ENCODE results near the gene C19orf33. TPM values are rescaled to one million over a fixed set of nuclear protein-coding genes. Genes with fewer than 3 reads are reported as not detected.
"Not testable (repeated sequence)": the region's sequence is repeated elsewhere in the genome, so short reads cannot be mapped to it uniquely, and the experiment has no call there.

The C19orf33 gene
- total RNA-seq, result 27.9 and 33.4 TPM in 2 replicates

DNA sequence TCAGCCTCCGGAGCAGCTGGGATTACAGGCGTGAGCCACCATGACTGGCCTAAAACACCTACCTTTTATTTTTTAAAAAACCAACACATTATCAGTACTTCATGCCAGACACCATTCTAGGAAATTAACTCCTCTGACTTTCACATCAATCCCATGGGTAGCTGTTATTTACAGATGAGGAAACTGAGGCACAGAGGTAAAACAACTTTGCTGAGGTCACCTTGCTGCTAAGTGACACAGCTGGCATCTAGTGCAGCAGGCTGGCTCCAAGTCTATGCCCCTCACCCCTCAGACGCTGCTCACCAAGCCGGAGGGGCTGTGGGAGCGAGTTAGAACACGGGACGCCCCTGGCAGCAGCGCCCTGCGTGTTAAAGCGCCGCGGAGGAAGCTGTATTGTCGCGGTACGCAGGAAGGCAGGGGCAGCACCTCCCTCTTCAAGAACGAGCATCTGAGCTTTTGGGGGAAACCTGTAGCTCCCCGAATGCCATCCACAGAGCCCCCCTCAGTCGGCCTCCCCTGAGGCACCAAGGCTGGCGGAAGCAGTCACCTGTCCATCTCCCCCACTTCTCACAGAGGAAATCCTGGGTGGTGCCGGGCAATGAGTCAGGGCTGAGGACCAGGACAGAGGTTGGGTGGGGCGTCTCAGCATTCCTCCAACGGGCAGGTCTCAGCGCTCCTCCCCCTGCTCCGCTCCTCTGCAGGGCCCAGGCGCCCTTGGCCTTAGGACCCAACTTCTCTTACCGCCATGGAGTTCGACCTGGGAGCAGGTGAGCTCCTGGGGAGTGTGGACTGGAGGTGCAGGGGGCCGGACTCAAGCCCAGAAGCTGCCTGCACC is at the start of gene C19orf33:
TSS of gene C19orf33 (plus strand) at position 735 of the 835 bp plus-strand sequence. CDS start at position 746, 11 bp downstream.
- DNase-seq (ENCODE audit: low read depth, low spot score), result no peak

DNA sequence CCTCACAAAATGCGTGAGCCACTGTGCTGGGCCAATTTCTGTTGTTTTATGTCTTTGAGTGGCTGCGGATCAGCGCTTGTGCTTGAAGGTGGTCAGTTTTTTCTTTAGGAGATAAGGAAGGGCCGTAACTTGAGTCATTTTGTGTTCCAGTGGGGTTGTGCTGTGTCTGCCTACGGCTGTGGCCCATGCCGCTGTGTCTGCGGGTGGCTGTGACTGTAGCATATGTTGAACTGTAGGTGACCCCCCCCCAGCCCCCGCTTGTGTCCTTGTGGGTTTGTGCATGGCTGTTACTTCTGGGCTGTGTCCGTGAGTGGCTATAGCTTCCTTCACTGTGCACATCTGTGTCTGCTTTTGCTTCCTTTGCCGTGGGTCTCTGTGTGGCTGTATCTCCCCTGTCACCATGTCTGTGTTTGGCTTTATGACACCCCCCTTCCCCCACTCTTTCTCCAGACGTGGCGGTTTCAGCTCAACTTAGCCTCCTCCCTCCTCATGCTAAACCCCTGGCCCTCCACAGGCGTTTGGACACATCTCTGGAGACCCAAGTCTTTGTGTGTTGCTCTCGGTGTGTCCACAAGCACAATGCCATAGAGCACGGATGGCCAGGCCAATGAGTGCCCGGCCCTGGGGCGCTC is 48.6 kb upstream of the C19orf33 start:
- DNase-seq (ENCODE audit: low read depth, low spot score), result no peak

DNA sequence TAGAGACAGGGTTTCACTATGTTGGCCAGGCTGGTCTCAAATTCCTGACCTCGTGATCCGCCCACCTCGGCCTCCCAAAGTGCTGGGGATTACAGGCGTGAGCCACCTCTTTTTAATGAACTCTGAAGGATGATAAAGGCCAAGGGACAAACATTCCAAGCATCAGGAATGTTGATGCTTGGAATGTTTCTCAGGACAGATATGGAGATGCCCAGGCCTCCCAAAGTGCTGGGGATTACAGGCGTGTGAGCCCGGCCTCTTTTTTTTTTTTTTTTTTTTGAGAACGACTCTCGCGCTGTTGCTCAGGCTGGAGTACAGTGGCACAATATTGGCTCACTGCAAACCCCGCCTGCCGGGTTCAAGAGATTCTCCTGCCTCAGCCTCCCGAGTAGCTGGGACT is 42.1 kb upstream of the C19orf33 start:
- DNase-seq (ENCODE audit: low read depth, low spot score), result not testable (repeated sequence)

- no peak for DNase-seq (ENCODE audit: low read depth, low spot score)
These were observed 41.3 kb upstream of the C19orf33 start for GRCh38 chr19:38262585-38263268.

DNA sequence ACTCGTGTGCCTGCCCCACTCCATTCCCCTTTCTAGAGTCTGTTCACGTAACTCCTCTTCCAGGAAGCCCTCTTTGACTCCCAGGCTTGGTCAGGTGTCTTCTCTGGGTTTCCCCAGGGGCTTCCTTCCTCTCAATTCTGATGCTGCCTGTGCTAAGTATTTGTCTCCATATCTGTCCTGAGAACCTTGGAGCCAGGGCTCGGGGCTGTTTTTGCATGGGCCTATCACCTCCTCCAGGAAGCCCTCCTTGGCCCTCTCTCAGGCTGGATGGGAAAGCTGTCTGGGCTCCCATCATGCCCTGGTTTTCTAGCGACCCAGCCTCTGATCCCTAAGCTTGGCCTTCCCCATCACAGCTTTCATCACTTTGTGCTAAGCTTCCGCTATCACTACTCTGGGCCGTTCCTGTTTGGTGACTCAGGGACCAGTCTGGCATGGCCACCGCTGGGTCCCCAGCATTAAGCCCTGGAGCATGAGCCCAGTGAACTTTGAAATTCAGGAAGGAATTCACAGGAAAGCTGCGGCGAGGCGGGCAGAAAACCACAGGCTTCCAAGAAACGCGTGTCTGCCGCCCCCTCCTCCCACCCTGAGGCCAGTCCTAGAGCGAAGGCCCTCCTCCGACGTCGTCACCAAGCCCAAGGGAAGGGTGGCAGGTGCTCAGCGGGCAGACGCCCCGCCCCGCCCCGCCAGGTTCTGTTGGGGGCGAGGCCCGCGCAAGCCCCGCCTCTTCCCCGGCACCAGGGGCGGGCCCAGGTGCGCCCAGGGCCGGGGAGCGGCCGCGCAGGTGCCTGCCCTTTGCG is 40.2 kb upstream of the C19orf33 start:
- DNase-seq (ENCODE audit: low read depth, low spot score), result no peak

GRCh38 chr19:38264486-38265212 is 39.4 kb upstream of the C19orf33 start, which contains the start of gene SPINT2:
TSS of gene SPINT2 (plus strand) at chr19:38264573. CDS start at chr19:38264893, 320 bp downstream.
- DNase-seq (ENCODE audit: low read depth, low spot score), result no peak

DNA sequence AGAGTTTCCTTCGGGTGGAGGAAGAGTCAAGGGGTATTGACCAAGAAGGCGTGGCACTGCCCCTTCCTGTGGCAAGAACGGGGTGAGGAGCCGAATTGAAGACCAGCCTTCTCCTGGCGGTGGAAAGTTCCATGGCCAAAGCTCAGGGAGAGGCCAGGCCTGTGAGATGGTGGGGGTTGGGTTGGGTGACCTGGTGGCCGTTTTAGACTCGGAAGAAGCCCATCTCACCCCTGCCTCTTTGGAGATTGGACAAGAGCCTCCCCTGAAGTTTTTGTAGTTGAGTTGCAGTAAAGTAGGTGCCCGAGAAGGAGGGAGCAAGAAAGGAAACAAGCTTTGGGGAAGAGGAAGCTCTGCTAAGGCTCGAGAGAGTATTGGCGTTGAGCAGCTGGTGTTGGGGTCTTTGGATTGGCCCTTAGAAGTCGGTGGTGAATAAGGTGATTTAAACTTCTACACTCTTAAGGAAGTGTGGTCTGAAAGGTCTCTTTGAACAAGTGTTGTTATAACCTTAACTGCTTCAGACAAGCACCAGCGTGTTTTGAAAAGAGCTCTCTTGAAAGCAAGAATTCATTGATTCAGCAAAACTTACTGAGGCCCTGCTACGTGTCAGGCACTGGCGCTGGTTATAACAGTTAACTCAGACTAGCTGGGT is 38.7 kb upstream of the C19orf33 start:
- no peak for DNase-seq (ENCODE audit: low read depth, low spot score)

DNA sequence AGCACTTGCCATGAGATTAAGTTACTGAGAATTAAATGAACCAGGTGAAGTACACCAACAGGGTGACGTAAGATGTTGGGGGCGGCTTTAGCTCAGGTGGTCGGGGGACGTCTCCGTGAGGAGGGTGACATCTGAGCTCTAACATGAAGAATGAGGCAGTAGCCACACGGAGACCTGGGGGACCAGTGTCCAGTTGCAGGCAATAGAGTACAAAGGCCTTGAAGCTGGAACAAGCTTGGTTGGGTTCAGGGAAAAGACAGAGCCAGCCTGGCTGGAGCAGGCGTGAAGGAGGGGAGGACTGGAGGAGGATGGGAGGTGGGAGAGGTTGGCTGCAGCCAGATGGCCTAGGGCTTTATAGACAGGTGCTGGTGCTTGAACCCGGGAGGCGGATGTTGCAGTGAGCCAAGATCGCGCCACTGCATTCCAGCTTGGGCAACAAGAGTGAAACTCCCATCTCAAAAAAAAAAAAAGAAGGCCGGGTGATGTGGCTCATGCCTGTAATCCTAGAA is 38.1 kb upstream of the C19orf33 start:
- no peak for DNase-seq (ENCODE audit: low read depth, low spot score)

GRCh38 chr19:38266981-38267597 is 37.0 kb upstream of the C19orf33 start:
- DNase-seq (ENCODE audit: low read depth, low spot score), result no peak

GRCh38 chr19:38267761-38268483 is 36.1 kb upstream of the C19orf33 start:
- no peak for DNase-seq (ENCODE audit: low read depth, low spot score)

DNA sequence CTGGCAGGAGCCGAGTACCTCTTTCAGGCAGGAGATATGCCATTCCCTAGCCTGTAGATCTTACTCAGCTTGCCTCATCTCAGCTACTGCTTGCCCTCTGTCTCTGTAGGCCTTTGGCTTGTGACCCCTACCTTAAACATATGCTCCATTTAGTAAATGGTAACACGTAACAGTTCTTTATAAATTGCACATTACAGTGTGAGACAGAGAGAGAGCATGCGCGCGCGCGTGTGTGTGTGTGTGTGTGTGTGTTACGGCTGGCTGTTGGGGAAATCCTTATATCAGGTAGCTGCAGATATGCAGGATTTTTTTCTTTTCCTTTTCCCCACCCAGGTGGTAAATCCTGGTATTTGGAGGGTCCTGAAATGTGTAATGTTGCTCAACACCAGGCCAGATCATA is 35.5 kb upstream of the C19orf33 start:
- DNase-seq (ENCODE audit: low read depth, low spot score), result no peak

DNA sequence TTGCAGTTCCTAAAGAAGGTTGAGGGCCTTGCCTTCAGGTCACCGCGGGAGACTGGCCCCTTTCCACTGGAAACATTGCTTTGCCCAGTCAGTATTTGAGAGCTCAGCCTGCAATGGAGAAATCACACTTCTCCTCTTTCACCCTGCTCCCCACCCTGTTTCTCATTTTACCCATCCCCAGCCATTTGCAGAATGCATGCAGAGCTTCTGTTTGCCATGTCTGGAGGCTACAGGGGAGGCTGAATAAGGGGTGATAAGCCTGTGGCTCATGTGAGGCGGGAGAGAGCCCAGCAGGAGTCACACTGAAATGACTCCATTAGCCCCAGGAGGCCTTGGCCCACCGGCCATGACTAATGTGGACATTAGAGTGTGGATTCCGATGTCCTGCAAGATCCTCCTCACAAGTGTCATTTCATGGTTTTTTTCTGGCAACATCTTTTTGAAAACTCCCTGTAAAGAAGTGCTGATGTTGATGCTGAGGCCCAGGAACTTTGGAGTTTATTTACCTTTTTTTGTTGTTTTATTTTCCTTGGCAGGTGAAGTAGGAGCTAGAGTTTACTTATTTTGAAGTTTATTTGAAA is 33.4 kb upstream of the C19orf33 start:
- no peak for DNase-seq (ENCODE audit: low read depth, low spot score)

DNA sequence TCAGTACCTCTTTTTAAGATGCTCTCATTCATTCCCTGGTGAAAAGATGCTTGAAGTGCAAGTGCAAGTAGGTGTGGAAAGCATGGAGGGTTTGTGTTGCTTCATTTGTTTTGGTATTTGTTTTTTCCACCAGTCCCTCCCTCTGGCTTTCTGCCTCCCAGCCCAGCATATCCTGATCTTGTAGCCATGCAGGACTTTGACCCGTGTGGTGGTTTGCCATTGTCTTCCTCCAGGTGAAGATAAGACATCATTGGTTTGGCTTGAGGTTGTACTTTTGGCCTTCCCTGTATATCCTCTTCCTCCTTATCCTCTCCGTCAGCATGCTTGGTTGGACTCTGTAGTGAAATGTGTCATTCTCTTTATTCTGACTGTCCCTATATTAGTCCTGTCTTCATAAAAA is 30.6 kb upstream of the C19orf33 start:
- no peak for DNase-seq (ENCODE audit: low read depth, low spot score)

DNA sequence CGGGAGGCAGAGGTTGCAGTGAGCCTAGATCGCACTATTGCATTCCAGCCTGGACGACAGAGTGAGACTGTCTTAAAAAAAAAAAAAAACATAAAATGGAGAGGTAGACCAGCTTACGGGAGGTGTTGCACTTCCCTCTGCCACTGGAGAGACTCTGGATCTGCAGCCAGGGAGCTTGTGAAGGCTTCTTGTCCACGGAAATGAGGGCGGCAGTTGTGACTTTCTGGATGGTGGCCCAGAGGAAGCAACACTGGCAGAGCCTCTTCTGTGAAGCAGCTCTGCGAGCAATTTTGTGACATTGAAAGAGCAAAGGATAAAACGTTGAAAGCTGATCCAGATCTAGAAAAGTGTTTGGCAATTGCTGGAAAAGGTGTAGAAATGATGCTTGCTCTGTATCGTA is 29.3 kb upstream of the C19orf33 start:
- no peak for DNase-seq (ENCODE audit: low read depth, low spot score)

- no peak for DNase-seq (ENCODE audit: low read depth, low spot score)
These were observed 27.0 kb upstream of the C19orf33 start for GRCh38 chr19:38276942-38277517.

DNA sequence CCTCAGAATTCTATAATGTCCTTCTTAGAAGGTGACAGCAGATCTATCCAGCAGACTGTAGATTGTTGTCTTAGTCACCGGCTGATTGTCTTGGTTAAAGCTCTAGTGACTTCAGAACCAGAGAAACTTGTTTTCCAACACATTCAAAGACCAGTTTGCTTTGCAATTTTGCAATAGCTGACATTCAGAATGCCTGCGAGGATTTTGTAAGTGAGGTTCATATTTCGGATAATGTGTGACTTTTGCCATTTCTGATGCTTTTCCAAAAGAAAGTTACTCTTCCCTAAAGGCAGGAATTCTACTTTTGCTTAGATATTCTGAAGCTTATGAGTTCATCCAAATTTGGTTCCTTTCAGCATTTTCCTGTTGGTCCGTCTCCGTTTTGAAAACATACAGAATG is 26.5 kb upstream of the C19orf33 start:
- no peak for DNase-seq (ENCODE audit: low read depth, low spot score)

DNA sequence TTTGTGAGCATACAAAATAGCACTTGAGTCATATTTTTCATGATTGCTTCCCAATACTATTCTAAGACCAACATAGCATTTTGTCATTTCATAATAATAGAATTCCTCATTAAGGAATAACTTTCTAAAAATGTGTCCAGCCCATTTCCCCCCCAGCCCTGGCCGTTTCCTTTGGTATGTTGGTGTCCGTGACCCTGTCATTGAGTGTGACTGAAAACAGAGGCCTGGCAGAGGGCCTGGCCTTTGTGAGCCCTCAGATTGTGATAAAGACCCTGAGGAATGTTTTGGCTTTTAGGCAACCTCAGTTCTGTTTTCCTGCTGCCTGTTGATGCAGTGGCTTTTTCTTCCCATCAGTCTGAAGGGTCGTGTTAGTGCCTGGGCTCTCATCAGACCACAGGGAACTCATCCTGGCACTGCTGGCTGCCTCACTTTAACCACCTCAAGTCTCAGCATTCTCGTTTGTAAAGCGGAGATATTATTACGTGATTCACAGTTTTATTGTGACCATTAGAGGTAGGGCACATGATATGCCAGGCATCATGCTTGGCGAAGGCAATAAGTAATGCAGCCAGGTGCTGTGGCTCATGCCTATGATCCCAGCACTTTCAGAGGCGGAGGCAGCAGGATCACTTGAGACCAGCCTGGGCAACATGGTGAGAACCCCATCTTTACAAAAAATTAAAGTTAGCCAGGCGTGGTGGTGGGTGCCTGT is 25.9 kb upstream of the C19orf33 start:
- peak; percentile 75 for DNase-seq (ENCODE audit: low read depth, low spot score)

All from pulmonary artery endothelial cell (primary cell).